GM19025 (cell line): ENCODE data around the gene P2RY4.
"Not testable (repeated sequence)": the region's sequence is repeated elsewhere in the genome, so short reads cannot be mapped to it uniquely, and the experiment has no call there.

Experiments used
- ATAC-seq: cut with Tn5 transposase; IDR thresholded peaks from one replicate; pipeline ENCODE4 v1.9.1; 2021; ENCODE audit warnings: mild to moderate bottlenecking, low read depth, moderate library complexity; ENCODE audit not compliant: unreplicated experiment

P2RY4 gene

DNA sequence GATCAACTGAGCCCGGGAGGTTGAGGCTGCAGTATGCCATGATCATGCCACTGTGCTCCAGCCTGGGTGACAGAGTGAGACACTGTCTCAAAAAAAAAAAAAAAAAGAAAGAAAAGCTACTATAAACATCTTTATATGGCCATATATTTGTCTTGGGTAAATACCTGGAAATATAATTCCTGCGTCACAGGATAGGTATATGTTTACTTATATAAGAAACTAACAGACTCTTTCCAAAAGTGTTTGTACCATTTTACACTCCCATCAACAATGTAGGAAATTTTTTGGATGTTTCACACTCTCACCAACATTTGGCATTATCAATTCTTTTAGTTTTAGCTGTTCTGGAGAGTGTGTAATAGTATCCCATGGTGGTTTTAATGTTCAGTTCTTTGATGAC lies 12.8 kb downstream of the P2RY4 start:
- no peak for ATAC-seq

DNA sequence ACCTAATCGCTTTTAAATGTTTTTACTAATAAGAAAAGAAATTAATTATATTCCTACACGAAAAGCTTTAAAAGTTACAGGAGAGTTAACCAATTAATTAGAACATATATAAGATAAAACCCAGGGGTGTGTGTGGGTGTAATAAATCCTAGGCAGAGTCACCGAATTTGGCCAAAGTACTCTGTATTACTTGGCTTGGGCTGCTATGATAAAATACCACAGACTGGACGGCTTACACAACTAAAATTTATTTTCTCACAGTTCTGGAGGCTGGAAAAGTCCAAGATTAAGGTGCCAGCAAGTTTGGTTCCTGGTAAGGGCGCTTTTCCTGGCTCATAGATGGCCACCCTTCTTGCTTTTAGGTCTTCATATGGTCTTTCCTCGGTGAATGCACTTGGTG lies 15.1 kb downstream of the P2RY4 start:
- ATAC-seq: no peak

DNA sequence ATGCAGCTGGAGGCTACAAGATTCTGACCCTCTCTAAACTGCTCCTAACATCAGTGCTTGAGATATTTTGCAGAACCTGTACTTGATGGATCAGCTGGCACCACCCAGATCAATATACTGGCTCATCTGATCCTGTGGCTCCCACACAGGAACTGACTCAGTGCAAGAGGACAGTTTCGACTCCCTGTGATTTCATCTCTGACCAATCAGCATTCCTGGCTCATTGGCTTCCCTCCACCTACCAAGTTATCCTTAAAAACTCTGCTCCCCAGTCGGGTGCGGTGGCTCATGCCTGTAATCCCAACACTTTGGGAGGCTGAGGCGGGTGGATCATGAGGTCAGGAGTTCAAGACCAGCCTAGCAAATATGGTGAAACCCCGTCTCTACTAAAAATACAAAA lies 16.4 kb downstream of the P2RY4 start:
- ATAC-seq: not testable (repeated sequence)

DNA sequence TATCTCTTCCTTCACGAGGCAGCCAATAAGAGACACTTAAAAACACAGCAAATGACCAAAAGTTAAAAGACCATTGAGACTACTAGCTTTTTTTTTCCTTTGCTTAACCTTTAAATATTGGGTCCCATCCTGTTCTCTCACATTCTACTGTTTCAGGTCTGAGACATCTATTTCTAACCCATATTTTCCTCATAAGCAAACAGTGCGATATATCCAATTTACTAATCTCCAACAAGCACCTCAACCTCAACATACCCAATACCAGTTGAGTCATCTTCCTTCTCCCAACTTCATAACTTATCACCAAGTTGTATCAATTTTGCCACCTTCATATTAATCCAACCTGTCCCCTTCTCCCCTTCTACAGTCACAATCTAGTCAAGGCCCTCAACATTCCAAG lies 18.5 kb downstream of the P2RY4 start:
- no peak for ATAC-seq

DNA sequence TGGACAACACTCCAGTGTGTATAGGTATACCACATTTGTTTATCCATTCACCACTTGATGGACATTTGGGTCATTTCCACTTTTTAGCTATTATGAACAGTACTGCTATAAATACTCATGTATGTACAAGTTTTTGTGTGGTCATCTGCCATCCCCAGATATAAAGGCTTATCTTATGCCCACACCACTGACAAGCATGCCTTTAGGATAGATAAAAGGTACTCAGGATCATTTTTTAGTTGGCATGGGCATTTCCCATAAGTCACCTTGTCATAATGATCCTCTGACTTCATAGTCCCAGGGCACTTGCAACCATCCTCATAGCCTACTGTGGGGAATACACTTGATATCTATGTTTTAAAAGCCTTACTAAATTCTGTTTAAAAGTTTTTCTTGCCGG lies 19.3 kb downstream of the P2RY4 start:
- ATAC-seq: no peak

DNA sequence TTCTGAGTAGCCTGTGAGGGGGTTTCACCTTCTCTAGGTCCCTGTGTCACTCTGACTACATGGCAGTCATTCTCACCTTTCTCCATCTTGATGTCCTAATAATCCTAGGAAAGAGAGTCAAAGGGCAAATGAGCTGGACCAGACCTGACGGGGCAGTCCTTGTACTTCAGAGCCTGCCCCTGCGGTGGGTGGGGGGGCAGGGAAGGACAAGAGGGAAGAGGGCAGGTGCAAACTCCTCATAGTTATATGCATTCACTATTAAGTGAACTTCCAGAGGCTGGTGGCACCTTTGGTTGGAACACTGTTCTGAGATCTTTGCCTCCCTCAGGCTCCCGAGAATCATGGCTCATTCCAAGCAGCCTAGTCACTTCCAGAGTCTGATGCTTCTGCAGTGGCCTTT lies 25.6 kb downstream of the P2RY4 start, which contains the start of gene AWAT1:
TSS of gene AWAT1 (plus strand) at position 301 of the 400 bp plus-strand sequence. CDS start at position 342, 41 bp downstream.
- no peak for ATAC-seq

DNA sequence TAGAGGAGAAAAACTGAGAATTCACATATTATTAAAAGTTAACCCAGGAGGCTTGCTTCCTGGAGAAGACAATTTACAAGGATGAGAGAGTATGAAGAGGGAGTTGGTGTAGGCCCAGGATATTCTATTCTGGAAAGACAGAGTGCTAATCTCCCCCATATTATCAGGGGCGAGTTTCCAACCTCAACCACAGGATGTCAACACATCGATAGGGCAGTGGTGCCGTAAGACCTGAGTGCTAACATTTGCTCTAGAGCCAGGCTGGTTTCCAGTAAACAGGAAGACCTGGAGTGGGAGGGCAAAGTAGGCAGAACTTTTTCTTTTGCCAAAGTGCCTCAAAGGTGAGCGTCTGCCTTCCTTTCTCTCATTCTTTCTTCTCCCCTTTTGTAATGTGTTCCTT lies 28.3 kb downstream of the P2RY4 start:
- ATAC-seq: no peak

DNA sequence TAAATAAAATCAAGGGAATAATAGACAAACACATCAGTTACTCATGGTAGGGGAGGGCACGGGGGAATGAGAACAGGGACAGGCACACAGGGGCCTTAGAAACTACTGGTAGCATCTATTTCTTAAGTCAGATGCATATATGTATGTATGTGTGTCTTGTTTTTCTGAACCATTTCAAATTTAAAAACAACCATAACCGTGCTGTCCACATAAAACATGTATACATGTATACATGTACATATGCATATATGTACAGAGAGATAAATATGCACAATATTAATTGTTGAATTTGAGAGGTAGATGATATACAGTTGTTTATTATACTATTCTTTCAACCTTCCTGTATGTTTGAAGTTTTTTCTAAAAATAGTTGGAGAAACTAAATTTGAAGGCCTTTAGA lies 33.3 kb downstream of the P2RY4 start:
- ATAC-seq: no peak

DNA sequence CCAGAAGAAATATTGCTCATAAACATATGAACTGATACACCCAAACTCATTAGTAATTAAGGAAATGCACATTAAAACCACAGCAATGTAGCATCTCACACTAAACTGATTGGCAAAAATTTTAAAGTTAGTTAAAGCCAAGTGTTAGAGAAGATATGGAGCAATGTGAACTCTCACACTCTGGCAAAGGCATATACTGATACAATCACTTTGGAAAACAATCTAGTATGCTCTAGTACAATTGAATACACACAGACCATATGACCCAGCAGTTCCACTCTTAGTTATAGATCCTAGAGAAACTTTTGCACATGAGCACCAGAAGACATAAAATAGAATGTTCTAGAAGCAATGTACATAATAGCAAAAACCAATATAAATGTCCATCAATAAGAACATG lies 34.0 kb downstream of the P2RY4 start:
- ATAC-seq: no peak

DNA sequence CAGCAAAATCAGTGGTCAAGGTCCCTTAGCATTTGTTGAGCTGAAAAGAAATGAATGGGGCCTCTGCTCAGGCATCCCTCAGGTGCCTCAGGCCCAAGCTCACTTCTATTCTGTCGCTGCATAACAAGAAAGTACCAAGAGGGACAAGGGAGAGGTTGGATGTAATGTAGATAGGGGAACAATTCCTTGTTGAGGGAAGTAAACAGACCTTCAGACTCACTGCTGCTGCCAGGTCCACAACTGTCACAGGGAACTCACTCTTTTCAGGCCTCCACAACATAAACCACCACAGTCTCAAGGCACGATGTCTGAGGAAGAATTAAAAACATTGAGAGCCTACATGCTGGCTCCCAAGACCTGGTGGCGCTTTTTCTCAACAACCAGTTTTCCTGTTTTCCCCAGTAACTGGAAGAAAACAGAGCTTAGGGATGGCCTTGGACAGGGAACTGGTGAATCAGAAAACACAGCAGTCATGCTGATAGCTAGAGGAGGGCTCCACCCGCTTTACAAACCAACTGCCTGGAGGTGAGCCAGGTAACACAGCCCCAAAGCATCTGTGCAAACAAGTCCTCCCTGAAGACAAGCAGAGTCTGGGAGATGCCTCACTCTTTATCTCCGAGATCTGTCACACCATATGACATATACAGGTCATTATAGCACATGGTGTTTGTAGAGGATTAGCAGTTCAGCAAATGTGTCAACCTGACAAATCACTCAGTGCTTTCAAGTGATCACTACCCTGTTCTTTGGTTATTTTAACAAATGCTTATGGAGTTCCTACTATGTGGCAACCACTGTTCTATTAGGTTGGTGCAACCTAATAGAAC lies 39.9 kb downstream of the P2RY4 start:
- ATAC-seq: no peak

DNA sequence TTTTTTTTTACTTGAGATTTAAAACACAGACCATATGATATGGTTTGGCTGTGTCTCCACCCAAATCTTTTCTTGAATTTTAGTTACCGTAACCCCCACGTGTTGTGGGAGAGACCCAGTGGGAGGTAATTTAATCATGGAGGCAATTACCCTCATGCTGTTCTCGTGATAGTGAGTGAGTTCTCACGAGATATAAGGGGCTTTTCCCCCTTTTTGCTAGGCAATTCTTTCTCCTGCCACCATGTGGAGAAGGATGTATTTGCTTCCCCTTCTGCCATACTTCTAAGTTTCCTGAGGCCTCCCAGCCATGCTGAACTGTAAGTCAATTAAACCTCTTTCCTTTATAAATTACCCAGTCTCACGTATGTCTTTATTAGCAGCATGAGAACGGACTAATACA lies 50.4 kb downstream of the P2RY4 start:
- not testable (repeated sequence) for ATAC-seq

DNA sequence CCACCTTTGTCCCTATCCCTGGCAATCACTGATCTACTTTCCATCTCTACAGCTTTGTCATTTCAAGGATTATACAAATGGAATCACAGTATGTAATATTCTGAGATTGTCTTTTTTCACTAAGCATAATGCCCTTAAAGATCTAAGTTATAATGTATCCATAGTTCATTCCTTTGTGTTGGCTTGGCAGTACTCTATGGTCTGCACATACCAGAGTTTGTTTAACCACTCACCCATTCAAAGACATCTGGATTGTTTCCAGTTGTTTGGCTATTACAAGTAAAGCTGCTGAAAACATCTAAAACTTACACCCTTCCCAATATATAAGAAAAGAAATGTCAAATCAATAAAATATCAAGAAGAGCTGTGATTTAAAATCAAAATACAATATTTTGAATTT lies 51.5 kb downstream of the P2RY4 start:
- ATAC-seq: no peak
